GM19467 (cell line): ENCODE measurements around the gene PACS1.
"Not testable (repeated sequence)": the region's sequence is repeated elsewhere in the genome, so short reads cannot be mapped to it uniquely, and the experiment has no call there.

Source experiments
- ATAC-seq: cut with Tn5 transposase; IDR thresholded peaks from one replicate; pipeline ENCODE4 v1.9.1; 2021; ENCODE audit warnings: mild to moderate bottlenecking, moderate library complexity; ENCODE audit not compliant: unreplicated experiment

The PACS1 gene

DNA sequence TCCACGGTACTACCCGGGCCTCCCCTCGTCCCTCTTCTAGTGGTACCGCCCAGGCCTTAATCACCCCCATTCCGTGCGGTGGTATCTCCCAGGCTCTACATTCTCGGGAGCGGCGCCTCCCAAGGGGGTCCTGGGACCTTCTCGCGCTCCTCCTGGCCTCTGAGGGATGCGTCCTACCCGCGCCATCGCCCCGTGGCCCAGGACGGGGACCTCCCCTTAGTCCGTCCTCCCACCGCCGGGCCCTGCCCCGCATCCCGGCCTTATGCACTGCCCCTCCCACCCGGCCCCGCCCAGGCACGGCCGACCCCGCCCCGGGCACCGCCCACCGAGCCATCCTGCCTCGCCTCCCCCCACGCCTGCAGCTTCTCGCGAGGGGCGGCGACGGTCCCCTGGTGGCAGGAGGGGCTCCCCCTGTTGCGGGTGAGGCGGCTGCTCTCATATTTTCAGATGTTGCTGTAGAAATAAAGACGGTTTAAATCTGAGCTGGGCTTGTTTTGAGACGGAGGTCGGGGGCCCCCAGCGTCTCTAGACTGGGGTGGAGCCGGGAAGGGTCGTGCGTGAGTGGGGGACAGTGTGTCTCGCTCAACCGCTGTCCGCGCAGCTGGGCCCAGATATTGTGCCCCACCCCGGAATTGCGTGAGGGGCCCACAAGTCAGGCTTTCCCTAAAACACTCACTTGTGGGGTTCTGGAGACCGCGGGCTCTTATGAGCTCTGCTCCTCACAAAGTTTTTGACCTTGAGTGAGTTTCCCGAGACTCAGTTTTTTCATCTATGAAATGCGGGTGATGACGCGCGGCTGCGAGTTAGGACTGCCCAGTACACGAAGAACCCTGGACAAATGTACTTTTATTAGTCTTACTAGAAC lies 197.5 kb downstream of the PACS1 start:
- peak; percentile 40 for ATAC-seq

DNA sequence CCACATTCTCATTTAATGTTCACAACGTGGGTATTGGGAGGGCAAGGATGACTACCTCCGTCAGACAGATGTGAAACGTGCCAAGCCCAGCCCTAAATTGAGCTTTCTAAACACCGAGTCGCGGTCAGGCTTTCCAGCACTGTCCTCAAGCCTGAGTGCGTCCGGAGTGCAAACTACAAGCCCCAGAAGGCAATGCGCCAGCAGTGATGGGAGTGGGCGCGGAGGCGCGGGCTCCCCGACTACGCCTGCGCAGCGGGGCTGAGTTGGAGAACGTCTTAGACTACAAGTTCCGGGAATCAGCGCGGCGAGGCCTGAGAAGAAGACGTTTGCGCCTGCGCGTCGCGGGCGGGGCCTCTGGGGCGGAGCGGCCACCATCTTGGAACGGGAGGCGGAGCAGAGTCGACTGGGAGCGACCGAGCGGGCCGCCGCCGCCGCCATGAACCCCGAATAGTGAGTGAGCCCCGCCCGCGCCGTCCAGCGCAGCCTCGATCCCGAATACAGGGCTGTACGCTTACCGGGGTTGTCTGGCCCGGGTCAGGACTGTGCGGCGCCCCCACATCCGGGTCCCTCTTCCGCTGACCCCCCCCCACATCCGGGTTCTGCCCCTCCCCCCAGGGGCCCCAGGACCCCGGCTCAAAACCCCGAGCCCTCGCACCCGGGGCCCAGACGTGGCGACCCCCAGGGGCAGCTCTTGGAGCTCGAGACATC lies 198.3 kb downstream of the PACS1 start, which contains the start of gene RAB1B:
RAB1B (plus strand) TSS at position 396 of the 708 bp plus-strand sequence; CDS start at position 437, 41 bp downstream.
- ATAC-seq: peak; percentile 78

DNA sequence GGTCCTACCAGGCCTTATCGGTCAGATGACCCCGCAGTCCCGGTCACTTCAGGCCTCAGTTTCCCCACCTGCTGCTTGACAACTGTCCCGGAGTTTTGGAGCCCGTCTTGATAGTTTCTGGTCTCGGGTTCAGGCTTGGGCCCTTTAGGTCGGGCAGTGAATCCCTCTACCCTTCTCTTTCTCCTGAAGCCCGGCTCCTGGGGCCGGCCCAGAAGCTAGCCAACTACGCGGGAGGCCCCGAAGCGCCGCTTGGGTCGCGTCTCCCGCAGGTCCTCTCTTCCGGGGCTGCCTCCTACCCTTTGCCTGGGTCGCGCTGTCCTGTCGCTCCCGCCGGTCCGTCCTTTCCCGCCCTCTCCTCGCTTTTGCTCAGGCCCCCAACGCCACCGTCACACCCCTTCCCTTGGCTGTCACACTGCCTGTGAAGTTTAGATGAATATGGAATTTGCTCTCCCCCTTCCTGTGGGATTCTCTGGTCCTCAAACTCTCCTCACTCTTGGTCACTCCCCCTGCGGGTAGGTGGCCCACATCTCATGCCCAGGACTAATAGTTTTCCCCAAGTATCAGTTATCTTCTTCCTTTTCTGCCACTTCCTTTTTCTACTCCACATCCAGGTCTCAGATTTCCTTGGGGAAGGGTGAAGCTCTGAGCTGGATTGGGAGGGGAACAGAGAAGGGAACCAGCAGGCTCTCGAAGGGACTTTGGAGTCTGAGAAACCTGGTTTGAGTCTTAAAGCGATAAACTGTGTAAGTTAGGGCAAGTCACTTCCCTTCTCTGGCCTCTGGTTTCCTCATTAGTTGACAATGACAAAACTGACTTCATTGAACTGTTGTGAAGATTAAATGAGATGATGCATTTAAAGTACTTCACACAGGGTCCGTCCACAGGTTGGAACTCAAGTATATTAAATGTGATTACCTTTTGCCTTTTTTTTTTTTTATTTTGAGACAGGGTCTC lies 199.2 kb downstream of the PACS1 start:
- ATAC-seq: no peak

DNA sequence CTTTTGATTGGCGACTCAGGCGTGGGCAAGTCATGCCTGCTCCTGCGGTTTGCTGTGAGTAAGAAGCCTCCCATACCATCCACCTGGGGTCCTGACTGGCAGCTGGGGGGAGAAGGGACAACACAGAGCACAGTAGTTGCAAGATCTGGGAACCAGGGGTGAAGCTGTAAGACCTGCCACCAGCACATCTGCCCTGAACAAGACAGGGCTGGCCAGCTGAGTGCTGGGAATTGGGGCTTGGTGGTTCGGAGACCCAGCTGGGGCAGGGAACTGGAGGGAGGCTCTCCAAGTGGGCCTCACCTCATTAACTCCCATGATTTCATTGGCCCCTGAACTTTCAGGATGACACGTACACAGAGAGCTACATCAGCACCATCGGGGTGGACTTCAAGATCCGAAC lies 201.7 kb downstream of the PACS1 start:
- no peak for ATAC-seq

DNA sequence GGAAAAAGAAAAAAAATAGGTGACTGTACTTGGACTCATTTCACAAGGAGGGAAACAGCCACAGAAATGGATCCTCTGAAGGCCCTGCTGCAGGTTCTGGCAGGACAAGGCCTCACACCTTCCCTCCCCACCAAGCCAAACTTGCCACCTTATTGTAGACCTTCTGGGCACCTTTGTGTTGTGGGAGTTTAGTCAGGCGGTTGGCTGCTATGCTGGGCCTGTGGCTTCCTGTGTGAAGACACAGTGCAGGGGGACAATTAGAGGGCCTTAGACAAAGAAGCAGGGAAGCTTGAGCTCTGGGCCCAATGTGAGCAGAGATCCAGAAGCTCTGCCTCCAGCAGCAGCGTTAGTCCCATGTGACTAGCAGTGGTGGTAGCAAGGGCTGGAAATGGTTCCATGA lies 202.5 kb downstream of the PACS1 start:
- no peak for ATAC-seq

DNA sequence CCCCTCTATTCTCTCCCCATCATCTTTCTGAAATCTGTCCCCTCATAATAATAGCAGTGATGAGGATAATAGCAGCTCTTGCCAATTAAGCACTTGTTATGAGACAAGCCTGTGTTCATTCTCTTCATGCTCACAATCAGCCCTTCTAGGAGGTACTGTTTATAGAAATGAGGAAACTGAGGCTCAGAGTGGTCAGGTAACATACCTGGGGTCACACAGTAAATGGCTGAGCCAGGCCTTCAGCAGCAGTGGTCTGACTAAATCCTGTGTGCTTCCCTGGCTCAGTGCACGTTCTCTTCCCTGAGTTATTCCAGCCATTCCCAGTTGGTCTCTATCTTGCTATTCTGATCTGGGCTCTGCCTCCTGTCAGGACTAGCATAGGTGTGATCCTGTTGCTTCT lies 204.1 kb downstream of the PACS1 start:
- ATAC-seq: no peak

DNA sequence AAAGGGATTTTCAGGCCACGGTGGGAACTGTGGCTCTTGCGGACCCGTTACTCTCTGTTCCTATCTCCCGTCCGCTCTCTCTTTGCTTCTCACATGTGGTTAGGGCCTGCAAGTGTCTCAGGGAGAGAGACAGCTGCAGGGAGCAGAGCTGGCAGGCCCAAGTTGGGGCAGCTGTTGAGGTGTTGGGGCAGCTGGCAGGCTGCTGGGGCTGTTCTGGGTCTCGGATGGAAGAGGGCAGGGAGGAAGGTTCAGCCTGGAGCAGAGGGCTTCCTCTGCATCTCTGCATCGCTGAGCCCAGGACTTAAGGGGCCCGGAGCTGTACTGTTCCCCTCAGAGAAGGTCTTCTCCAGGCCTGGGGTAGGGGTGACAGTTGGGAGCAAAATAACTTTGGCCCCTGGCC lies 205.3 kb downstream of the PACS1 start:
- ATAC-seq: no peak

DNA sequence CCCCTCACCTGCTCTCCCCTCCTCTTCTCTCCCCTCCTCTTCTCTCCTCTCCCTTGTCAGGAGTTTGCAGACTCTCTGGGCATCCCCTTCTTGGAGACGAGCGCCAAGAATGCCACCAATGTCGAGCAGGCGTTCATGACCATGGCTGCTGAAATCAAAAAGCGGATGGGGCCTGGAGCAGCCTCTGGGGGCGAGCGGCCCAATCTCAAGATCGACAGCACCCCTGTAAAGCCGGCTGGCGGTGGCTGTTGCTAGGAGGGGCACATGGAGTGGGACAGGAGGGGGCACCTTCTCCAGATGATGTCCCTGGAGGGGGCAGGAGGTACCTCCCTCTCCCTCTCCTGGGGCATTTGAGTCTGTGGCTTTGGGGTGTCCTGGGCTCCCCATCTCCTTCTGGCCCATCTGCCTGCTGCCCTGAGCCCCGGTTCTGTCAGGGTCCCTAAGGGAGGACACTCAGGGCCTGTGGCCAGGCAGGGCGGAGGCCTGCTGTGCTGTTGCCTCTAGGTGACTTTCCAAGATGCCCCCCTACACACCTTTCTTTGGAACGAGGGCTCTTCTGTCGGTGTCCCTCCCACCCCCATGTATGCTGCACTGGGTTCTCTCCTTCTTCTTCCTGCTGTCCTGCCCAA lies 206.0 kb downstream of the PACS1 start:
- ATAC-seq: no peak

DNA sequence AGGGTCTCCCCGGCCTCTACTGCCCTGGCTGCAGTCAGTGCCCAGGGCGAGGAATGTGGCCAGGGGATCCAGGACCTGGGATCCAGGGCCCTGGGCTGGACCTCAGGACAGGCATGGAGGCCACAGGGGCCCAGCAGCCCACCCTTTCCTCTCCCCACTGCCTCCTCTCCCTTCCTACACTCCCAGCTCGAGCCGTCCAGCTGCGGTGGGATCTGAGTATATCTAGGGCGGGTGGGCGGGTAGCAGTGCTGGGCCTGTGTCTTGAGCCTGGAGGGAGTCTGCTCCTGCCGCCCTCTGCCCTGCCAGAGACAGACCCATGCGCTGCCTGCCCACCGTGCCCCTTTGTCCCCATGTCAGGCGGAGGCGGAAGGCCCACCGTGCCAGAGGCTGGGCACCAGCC lies 206.5 kb downstream of the PACS1 start:
- not testable (repeated sequence) for ATAC-seq

DNA sequence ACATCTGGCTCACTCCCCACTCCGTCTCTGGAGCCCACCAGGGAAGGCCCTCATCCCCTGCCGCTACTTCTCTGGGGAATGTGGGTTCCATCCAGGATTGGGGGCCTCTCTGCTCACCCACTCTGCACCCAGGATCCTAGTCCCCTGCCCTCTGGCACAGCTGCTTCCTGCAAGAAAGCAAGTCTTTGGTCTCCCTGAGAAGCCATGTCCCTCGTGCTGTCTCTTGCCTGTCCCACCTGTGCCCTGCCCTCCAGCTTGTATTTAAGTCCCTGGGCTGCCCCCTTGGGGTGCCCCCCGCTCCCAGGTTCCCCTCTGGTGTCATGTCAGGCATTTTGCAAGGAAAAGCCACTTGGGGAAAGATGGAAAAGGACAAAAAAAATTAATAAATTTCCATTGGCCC lies 207.0 kb downstream of the PACS1 start:
- not testable (repeated sequence) for ATAC-seq

DNA sequence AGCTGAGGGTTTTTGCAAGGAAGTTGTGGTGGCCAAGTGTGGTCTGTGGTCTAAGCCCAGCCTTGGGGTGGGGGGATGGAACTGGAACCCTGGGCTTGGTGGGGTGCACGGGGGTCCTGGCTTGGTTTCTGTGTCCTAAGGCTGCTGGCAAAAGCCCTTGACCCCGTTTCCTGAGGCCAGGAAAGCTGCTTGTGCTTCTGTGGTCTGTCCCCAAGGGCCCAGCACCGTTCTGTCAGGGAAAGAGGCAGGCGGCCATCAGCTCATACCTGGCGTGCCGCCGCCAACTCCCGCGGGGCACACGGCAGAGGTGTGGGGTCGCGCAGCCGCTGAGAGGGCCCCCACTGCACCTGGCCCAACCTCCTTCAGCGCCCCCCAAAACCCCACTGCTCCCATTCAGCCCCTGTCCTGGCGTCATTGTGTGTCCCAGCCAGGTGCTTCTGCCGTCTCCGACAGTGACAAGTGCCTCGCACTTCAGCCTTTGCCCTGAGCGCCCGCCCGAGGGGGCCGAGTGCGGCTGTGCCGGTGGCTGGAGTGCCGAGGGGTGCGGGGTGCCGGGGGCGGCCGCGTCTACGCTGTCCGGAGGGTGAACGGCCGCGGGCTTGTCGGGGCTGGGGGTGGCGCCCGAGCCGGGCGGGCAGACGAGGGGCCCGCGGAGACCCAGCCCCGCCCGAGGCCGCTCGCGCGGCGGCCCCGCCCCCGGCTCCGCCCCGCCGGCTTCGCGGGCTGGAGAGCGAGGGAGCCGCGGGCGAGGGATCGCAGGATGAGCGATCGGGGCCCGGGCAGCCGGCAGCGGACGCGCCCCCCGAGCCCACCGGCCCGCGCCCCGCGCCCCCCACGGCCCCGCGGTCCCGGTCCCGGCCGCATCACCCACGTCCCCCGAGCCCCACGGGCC lies 207.6 kb downstream of the PACS1 start, which contains the start of gene CNIH2:
CNIH2 (plus strand) TSS at position 705 of the 892 bp plus-strand sequence. CDS start 282 bp downstream, outside the sequence.
- no peak for ATAC-seq

DNA sequence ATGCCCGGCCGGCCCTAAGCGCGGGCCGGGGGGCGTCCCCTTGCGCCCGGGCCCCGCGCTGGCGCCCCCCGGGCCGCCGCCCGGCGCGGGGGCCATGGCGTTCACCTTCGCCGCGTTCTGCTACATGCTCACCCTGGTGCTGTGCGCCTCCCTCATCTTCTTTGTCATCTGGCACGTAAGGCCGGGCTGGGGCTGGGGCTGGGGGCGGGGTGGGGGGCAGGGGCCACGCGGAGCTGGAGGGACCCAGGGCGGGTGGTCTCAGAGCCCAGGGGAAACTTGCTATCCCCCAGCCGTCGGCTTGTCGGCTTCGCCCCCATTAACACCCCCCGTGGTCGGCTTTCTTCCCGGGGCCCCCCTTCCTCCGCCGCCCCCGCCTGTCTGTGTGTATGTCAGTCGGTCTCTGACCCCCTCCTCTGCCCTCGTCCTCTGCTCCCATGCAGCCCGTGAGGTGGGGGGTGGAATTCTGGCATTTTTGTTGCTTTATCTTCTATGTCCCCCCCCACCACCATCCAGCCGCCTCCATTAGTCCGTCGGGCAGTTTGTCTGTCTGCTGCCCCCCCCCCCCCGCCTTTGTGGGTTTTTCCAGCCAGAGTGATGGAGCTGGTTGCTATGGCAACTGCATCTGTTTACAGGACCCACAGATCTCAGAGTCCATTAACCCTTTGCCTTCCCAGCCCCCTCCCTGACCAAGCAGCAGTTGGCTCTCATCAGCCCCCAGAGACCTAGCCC lies 208.5 kb downstream of the PACS1 start:
- ATAC-seq: no peak

DNA sequence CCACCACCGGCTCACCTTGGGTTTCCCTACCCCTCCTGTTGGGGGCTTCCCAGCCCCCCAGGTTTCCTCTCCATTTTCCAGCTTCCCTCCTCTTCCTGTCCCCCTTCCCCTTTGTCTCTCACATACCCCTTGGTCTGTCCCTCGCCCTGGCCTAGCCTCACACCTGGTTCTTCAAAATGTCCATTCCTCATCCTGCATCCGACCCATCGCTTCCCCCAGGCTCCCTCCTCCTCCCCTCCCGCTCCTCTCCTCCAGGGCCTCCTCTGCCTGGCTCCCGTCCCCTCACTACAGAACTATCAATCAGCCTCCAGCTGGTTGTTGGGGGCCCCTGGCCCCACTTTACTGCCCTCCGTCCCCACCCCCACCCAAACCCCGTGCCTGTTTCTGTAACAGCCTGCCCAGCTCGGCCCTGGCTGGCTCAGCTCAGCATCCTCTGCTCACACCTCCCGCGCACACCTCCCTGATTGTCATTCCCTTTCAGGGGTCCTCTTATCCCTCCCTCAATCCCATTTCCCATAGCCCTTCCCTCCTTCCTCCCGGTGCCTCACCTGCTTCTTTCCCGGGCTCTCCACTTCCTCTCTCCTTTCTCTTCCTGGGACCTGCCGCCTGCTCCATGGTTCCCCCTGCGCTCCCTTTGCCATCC lies 209.1 kb downstream of the PACS1 start:
- ATAC-seq: no peak

DNA sequence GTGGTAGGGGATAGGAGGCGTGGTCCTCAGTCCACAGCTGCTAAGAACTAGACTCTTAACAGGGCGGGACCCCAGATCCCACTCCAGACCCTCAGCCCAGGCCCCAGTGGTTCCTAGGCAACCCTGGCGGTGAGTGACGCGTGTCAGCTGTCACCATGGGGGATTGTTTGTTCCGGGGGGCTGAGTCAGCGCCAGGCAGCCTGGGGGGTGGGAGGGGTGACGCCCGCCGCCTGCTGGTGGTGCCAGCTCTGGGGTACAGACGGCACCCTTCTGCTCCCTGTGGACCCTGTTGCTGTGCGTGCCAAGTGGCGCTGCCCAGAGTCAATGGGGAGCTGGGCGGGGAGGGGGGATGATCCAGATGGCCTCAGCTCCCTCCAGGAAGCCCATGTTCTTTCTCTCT lies 210.4 kb downstream of the PACS1 start:
- ATAC-seq: no peak

DNA sequence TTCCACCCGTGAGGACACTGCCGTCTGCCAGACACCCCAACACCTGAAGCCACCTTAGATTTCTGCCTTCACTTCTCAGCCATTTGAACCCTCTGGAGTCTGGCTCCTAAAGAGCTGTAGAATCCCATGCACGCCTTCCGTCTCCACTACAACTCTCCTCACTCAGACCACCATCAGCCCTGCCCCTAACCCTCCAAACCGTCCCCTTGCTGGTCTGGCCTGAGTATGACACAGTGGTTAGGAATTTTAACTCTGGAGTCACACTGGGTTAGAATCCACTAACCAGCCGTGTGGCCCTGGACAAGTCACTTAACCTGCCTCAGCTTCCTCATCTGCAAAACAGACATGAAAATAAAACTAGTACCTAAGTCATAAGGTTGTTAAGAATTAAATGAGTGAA lies 210.9 kb downstream of the PACS1 start:
- ATAC-seq: no peak

DNA sequence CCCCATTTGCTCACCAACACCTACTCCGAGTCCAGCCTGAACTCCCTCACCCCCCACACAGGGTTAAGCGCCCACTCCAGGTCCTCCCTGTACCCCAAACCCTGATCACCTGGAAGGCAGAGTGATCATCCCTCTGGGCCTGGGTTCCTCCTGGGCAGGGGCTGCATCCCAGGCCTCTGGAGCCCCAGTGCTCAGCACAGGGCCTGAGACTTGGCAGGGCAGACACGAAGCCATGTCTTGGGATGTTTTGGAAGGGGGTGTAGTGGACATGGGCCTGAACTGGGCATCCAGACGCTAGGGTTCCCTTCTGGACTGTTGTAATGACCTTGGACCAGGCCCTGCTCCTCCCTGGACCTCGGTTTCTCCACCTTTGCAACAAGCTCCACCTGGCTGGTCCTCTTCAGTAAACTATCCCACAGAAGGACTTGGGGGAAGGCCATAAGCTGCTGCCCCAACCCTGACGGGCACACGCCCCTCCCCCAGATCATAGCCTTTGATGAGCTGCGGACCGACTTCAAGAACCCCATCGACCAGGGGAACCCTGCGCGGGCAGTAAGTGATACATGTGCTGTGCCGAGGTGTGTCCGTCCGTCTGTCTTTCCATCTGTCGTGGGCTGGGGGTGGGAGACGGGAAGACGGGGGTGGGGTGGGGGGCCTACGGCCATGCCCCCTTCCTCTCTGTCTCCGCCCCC lies 211.8 kb downstream of the PACS1 start:
- ATAC-seq: no peak
